Body of pancreas (tissue), 4 donors: ENCODE results near the gene ACACB. TPM values are rescaled to one million over a fixed set of nuclear protein-coding genes. Genes with fewer than 3 reads are reported as not detected.

Experiments
- ATAC-seq: fragments of 150-250 bp; one replicate; pipeline ENCODE4 v1.9.1; 2016
- DNase-seq, 4 donors: peaks; one replicate each; pipeline ENCODE4 v3.0.0-alpha.2; 2019
- H3K27ac ChIP-seq, 4 donors: fragments of 200-600 bp; sonication (generic); 1 replicate in 3 of 4; 2 replicates in 1 of 4; pipeline versions ENCODE4 v1.5.1 to v1.6.1; 2016 to 2019; ENCODE audit warnings: mild to moderate bottlenecking in 1 of 4, mixed read lengths in 1 of 4, moderate library complexity in 1 of 4
- H3K27me3 ChIP-seq, 2 donors: fragments of 200-600 bp; sonication (generic); one replicate each; pipeline ENCODE4 v1.6.0; 2016; ENCODE audit warnings: mild to moderate bottlenecking in 1 of 2
- H3K36me3 ChIP-seq, 2 donors: fragments of 200-600 bp; sonication (generic); replicated peaks in 1 of 2; 2 replicates each; pipeline ENCODE4 v1.5.1; 2016; ENCODE audit warnings: low read depth in 2 of 2; ENCODE audit not compliant: insufficient read depth in 1 of 2
- H3K4me1 ChIP-seq: fragments of 200-600 bp; sonication (generic); one replicate; pipeline ENCODE4 v1.6.0; 2016
- H3K4me3 ChIP-seq, 2 donors: fragments of 200-600 bp; sonication (generic); 1 replicate in 1 of 2; 2 replicates in 1 of 2; pipeline ENCODE4 v1.5.1; 2016 to 2019
- H3K9me3 ChIP-seq, 3 donors: fragments of 200-600 bp; sonication (generic); 1 replicate in 2 of 3; 2 replicates in 1 of 3; pipeline ENCODE4 v1.5.1; 2016
- CTCF ChIP-seq, 7 experiments: fragments of 450-650 bp in 4 of 7; fragments of 200-600 bp in 3 of 7; sonication (generic) in 3 of 7; IDR thresholded peaks; one replicate each; pipeline ENCODE4 v1.5.1; 2016 to 2019; ENCODE audit warnings: antibody characterized with exemption in 7 of 7
- POLR2A ChIP-seq, 3 donors: fragments of 450-650 bp; IDR thresholded peaks; one replicate each; pipeline ENCODE4 v1.6.1; 2016; ENCODE audit warnings: antibody characterized with exemption in 3 of 3, mild to moderate bottlenecking in 2 of 3
- WGBS, 2 donors: methylation state at CpG; one replicate each; pipeline ENCODE4 v1.1.5; 2017; 5-methylcytosine and 5-hydroxymethylcytosine counted together
- intact Hi-C: fragments of 100-400 bp; cut with DNase I; formaldehyde crosslinking; loops from one replicate; pipeline ENCODE4 v1.15.1; 2023
- total RNA-seq, 2 donors: library from RNA; depleted of rRNA; stranded (reverse); fragments of >200 nt; gene quantifications; one replicate each; pipeline ENCODE4 v1.1.0, GENCODE V29; 2016

Gene ACACB
- total RNA-seq, 2 donors from 2014 or later = 71.1 to 358 TPM

GRCh38 chr12:109203480-109203879 is 87.1 kb downstream of the ACACB start:
- DNase-seq (no peak), ATAC-seq (no peak)
- no peak for TF ChIP-seq POLR2A (IDR thresholded peaks at IDR 0.05)
- no peak for TF ChIP-seq CTCF (IDR thresholded peaks at IDR 0.05)
- 87 to 91% methylated on average over 8 of the region's 8 CpGs for WGBS, 2 donors
- Histone ChIP-seq H3K27ac (no peak overlapping the region), H3K9me3 (no peaks in the 10 kb centered on the region), H3K4me3 (no peak overlapping the region), H3K27me3 (no peaks in the 10 kb centered on the region), H3K36me3 (peaks cover 9 to 30% of the 10 kb centered on the region in 2 donors), H3K4me1 (no peaks in the 10 kb centered on the region)
- intact Hi-C loops = no loop called here

GRCh38 chr12:109209082-109209481 is 92.7 kb downstream of the ACACB start:
- no peak overlapping the region for H3K27ac ChIP-seq
- no peaks in the 10 kb centered on the region for H3K9me3 ChIP-seq
- no peaks in the 10 kb centered on the region for H3K4me1 ChIP-seq
- intact Hi-C loops = no loop called here
- WGBS, 2 donors = 97 to 100% methylated on average over 3 to 14 of the region's 14 CpGs
- no peaks in the 10 kb centered on the region for H3K27me3 ChIP-seq
- DNase-seq (no peak), ATAC-seq (no peak)
- H3K36me3 ChIP-seq = peaks cover 10 to 20% of the 10 kb centered on the region in 2 donors
- H3K4me3 ChIP-seq = no peak overlapping the region
- TF ChIP-seq POLR2A (IDR thresholded peaks at IDR 0.05) (no peak), CTCF (IDR thresholded peaks at IDR 0.05) (no peak)

- H3K9me3 ChIP-seq = no peaks in the 10 kb centered on the region
- H3K4me1 ChIP-seq = peaks cover 5% of the 10 kb centered on the region
- no peak for DNase-seq
- 91 to 94% methylated on average over 12 to 16 of the region's 16 CpGs for WGBS, 2 donors
- TF ChIP-seq POLR2A (IDR thresholded peaks at IDR 0.05) (no peak), CTCF (IDR thresholded peaks at IDR 0.05) (no peak)
- peaks cover 14 to 22% of the 10 kb centered on the region in 2 donors for H3K36me3 ChIP-seq
- no peak overlapping the region for H3K27ac ChIP-seq
- H3K27me3 ChIP-seq = no peaks in the 10 kb centered on the region
- no peak overlapping the region for H3K4me3 ChIP-seq
- no peak for ATAC-seq
- intact Hi-C loops = no loop called here
Measured at GRCh38 chr12:109212460-109213115, 96.2 kb downstream of the ACACB start.

GRCh38 chr12:109214131-109214530 is 97.7 kb downstream of the ACACB start:
- TF ChIP-seq CTCF (IDR thresholded peaks at IDR 0.05) = no peak
- ATAC-seq (peak; percentile 30), DNase-seq (no peak)
- peaks cover 5% of the 10 kb centered on the region for H3K4me1 ChIP-seq
- 57 to 59% methylated on average over 3 of the region's 3 CpGs for WGBS, 2 donors
- H3K4me3 ChIP-seq = no peak overlapping the region
- intact Hi-C loops = no loop called here
- H3K27ac ChIP-seq = peak overlapping the region in 3 of 4 donors; percentile 23 to 44 (median 43)
- peaks cover 3 to 15% of the 10 kb centered on the region in 2 donors for H3K36me3 ChIP-seq
- no peaks in the 10 kb centered on the region for H3K27me3 ChIP-seq
- H3K9me3 ChIP-seq = no peaks in the 10 kb centered on the region

- no peak overlapping the region for H3K4me3 ChIP-seq
- no peak overlapping the region for H3K27ac ChIP-seq
- DNase-seq (no peak), ATAC-seq (no peak)
- H3K36me3 ChIP-seq = peaks cover 18 to 19% of the 10 kb centered on the region in 2 donors
- TF ChIP-seq POLR2A (IDR thresholded peaks at IDR 0.05) (no peak), CTCF (IDR thresholded peaks at IDR 0.05) (no peak)
- peaks cover 5% of the 10 kb centered on the region for H3K4me1 ChIP-seq
- H3K27me3 ChIP-seq = no peaks in the 10 kb centered on the region
- intact Hi-C loops = no loop called here
- WGBS, 2 donors = 90 to 95% methylated on average over 6 of the region's 6 CpGs
- H3K9me3 ChIP-seq = no peaks in the 10 kb centered on the region
Measured at GRCh38 chr12:109218996-109219395, 102.6 kb downstream of the ACACB start.
